NCI-H2029 treated with DMSO at 0.1 percent for 48 hours (cell line): Measurements from ENCODE around the gene TRO.

Experiments
- DNase-seq: peaks from one replicate; lab custom pipeline; 2025; lab: John Stamatoyannopoulos, UW

Gene TRO, protein sequence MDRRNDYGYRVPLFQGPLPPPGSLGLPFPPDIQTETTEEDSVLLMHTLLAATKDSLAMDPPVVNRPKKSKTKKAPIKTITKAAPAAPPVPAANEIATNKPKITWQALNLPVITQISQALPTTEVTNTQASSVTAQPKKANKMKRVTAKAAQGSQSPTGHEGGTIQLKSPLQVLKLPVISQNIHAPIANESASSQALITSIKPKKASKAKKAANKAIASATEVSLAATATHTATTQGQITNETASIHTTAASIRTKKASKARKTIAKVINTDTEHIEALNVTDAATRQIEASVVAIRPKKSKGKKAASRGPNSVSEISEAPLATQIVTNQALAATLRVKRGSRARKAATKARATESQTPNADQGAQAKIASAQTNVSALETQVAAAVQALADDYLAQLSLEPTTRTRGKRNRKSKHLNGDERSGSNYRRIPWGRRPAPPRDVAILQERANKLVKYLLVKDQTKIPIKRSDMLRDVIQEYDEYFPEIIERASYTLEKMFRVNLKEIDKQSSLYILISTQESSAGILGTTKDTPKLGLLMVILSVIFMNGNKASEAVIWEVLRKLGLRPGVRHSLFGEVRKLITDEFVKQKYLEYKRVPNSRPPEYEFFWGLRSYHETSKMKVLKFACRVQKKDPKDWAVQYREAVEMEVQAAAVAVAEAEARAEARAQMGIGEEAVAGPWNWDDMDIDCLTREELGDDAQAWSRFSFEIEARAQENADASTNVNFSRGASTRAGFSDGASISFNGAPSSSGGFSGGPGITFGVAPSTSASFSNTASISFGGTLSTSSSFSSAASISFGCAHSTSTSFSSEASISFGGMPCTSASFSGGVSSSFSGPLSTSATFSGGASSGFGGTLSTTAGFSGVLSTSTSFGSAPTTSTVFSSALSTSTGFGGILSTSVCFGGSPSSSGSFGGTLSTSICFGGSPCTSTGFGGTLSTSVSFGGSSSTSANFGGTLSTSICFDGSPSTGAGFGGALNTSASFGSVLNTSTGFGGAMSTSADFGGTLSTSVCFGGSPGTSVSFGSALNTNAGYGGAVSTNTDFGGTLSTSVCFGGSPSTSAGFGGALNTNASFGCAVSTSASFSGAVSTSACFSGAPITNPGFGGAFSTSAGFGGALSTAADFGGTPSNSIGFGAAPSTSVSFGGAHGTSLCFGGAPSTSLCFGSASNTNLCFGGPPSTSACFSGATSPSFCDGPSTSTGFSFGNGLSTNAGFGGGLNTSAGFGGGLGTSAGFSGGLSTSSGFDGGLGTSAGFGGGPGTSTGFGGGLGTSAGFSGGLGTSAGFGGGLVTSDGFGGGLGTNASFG (N-terminal part only)

GRCh38 chrX:54920610-54921426, at the start of gene TRO:
Gene TRO, plus strand, starts transcription at chrX:54920824. Its CDS starts 1,423 bp downstream, at chrX:54922247.
- no peak for DNase-seq

- no peak for DNase-seq
These were observed 34.9 kb upstream of the TRO start for GRCh38 chrX:54885740-54886139.

GRCh38 chrX:54891573-54891972, 29.1 kb upstream of the TRO start:
- DNase-seq: no peak

- DNase-seq: no peak
These were observed 26.5 kb upstream of the TRO start for GRCh38 chrX:54894159-54894558.

DNA sequence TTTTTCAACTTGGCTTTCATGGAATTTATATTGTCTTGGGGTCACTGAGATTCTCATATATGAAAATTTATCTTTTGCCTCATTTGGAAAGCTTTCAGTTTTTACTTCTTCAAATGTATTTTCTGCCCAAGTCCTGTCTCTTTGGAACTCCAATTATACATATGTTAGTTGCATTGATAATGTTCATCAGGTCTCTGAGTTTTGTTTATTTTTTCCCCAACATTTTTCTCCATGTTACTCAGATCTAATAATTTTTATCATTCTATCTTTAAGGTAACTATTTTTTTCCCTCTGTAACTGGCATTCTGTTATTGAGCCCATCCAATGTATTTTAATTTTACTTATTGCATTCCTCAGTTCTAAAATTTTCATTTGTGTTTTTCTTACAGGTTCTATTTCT, 10.7 kb upstream of the TRO start:
- DNase-seq: no peak

GRCh38 chrX:54921427-54922021, 900 bp downstream of the TRO start:
- no peak for DNase-seq

GRCh38 chrX:54922547-54922946, 1.9 kb downstream of the TRO start:
- no peak for DNase-seq

DNA sequence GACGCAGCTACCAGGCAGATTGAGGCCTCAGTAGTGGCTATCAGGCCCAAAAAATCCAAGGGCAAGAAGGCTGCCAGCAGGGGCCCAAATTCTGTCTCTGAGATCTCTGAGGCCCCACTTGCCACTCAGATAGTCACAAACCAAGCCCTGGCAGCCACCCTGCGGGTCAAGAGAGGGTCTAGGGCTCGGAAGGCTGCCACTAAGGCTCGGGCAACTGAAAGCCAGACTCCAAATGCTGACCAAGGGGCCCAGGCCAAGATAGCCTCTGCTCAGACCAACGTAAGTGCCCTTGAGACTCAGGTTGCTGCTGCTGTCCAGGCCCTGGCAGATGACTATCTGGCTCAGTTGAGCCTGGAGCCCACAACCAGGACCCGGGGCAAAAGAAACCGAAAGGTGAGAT, 2.8 kb downstream of the TRO start:
- no peak for DNase-seq

DNA sequence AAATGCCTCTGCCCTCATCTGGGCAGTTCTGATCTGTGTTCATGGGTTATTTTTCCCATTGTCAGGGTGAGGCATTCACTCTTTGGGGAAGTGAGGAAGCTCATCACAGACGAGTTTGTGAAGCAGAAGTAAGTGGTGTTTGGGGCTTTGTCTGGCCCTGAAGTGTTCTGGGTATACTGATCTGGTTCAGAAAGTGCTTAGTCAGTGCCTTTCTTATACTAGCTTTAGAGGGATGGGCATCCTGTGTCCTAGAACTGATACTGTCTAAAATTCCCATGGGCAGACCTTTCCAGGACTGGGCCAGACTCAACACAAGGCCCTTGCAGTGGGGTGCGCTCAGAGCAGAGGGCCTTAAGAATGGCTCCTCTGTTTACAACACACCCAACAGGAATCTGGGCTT, 6.4 kb downstream of the TRO start:
- DNase-seq: no peak

GRCh38 chrX:54928876-54929275, 8.3 kb downstream of the TRO start:
- DNase-seq: no peak

DNA sequence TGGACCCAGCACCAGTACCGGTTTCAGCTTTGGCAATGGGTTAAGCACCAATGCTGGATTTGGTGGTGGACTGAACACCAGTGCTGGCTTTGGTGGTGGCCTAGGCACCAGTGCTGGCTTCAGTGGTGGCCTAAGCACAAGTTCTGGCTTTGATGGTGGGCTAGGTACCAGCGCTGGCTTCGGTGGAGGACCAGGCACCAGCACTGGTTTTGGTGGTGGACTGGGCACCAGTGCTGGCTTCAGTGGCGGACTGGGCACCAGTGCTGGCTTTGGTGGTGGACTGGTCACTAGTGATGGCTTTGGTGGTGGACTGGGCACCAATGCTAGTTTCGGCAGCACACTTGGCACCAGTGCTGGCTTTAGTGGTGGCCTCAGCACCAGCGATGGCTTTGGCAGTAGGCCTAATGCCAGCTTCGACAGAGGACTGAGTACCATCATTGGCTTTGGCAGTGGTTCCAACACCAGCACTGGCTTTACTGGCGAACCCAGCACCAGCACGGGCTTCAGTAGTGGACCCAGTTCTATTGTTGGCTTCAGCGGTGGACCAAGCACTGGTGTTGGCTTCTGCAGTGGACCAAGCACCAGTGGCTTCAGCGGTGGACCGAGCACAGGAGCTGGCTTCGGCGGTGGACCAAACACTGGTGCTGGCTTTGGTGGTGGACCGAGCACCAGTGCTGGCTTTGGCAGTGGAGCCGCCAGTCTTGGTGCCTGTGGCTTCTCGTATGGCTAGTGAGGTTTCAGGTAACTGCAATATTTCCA, 9.8 kb downstream of the TRO start:
- no peak for DNase-seq

DNA sequence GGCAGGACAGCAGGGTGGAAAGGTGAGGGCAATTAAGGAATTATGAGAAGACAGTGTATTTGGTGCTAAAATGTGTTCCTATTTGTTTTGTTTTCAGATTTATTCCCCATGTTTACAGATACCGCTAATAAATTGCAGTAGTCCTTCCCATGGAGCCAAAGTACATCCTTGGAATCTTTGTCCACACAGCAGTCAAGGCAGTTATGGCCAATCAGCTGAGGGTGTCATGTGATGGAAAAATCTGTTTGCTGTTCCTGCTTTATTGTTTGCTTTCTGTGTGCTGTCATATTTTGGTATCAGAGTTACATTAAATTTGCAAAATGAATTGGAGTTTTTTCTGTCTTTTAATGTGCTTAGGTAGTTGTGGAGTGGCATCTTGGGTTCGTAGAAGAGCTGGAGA, 10.5 kb downstream of the TRO start:
- no peak for DNase-seq

- no peak for DNase-seq
These were observed 12.7 kb downstream of the TRO start for GRCh38 chrX:54933150-54933826.

- DNase-seq: no peak
These were observed 13.4 kb downstream of the TRO start for GRCh38 chrX:54934058-54934457.

DNA sequence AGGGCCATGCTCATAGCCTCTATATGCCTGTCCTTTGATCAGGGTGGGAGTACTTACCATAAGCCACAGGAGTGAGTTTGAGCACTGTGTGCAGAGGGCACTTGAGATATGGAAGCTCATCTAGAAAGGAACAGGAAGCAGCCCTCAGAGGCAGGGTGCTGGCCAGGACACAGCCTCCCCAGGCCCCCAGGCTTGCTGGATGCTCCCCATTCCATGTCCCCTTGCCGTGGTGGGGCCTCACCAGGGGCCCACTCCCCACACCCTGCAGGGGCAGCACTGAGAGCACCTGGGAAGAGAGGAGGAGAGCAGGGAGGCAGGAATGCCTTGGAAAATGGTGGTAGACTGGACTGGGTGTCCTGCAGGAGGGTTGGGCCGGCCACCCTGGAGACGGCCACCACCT, 14.3 kb downstream of the TRO start:
- no peak for DNase-seq

GRCh38 chrX:54935306-54935705, 14.7 kb downstream of the TRO start:
- no peak for DNase-seq

GRCh38 chrX:54937416-54937815, 16.8 kb downstream of the TRO start:
- no peak for DNase-seq

DNA sequence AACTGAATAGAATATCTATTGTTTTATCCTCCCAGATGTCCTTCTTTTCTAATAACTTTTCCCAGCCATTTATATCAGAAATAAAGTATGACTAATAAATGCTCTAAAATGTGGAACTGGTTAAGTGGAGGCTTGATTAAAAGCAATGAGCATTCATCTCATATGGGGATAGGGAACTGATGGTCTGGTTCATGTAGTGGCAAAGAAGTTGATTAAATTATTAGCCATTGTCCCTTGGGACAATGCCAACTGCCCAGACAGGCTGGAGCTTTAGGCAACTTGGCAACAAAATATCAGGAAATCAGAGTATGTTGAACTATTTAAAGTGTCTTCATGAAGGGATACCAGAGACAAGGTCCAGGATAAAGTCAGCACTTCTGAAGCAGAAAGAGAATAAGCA, 24.2 kb downstream of the TRO start:
- no peak for DNase-seq

- no peak for DNase-seq
These were observed 24.6 kb downstream of the TRO start for GRCh38 chrX:54945224-54945623.
